Measurements from ENCODE around the gene FAM181A. TPM values are rescaled to one million over a fixed set of nuclear protein-coding genes. Genes with fewer than 3 reads are reported as not detected.

Gene FAM181A
- total RNA-seq, 1 experiment from 2014 or later = not detected

DNA sequence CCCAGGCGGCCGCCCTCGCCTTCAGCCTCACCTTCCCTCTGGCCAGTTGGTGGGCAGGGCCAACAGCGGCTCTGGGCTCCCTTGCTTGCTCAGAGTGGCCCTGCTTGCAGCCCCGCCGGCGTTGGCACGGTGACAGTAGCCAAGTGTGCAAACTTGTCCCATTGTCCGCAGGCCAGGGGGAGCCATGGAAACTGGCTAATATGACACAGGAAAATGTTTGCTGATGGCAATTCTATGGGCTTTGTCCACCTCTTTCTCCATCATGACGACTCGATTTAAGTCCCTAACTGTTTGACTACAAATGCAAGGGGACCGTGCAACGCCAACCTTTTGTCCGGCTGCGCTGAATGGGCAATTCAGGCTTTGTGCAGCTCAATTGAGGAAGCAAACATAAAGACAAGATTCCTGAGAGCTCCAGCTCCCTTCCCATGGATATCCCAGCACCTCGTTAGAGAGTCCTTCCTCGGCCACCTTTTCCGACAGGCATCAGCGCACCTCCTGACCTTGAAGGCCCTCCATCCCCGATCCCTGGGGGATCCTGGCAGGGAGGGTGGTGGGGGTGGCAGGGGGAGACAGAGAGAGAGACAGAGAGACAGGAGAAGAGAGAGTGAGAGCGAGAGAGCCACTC, 785 bp upstream of the FAM181A start:
- H3K27ac ChIP-seq (ENCODE audit: low read length) = no peak overlapping the region
- intact Hi-C loops (cut with micrococcal nuclease; ENCODE audit: unreplicated experiment) = no loop called here

DNA sequence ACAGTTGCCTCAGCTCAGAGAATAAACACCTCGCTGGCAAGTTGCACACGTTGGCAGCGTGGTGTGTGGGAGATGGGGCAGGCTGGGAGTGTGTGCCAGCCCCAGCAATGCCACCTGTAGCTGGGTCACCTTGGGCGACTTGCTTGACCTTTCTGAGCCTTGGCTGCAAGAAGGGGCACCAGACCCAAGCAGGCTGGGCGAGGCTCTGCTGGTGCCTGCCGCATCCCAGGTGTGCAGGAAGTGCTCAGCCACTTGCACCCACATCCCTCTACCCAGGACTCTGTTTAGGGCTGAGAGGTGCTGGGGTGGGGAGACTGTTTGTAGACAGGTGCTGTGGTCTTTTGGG, 629 bp downstream of the FAM181A start:
- Histone ChIP-seq H3K9me3 (ENCODE audit: control insufficient read depth, insufficient read depth, low read depth, low read length) (no peaks in the 10 kb centered on the region), H3K4me3 (ENCODE audit: low read depth in 2 of 2, low read length in 2 of 2) (no peak overlapping the region), H3K27me3 (ENCODE audit: control insufficient read depth, insufficient read depth, low read length) (no peaks in the 10 kb centered on the region), H3K4me1 (ENCODE audit: control insufficient read depth, insufficient read depth, low read length) (no peaks in the 10 kb centered on the region), H3K27ac (ENCODE audit: low read length) (no peak overlapping the region), H3K36me3 (ENCODE audit: control insufficient read depth, insufficient read depth, low read length) (no peaks in the 10 kb centered on the region)
- no TSS peak for BruUV-seq (replicated peaks)
- ChIA-PET CTCF (no interaction called here), POLR2A (no interaction called here)
- ATAC-seq (no peak), DNase-seq (ENCODE audit: low read depth, low spot score) (no peak)
- TF ChIP-seq, protein P1, sequence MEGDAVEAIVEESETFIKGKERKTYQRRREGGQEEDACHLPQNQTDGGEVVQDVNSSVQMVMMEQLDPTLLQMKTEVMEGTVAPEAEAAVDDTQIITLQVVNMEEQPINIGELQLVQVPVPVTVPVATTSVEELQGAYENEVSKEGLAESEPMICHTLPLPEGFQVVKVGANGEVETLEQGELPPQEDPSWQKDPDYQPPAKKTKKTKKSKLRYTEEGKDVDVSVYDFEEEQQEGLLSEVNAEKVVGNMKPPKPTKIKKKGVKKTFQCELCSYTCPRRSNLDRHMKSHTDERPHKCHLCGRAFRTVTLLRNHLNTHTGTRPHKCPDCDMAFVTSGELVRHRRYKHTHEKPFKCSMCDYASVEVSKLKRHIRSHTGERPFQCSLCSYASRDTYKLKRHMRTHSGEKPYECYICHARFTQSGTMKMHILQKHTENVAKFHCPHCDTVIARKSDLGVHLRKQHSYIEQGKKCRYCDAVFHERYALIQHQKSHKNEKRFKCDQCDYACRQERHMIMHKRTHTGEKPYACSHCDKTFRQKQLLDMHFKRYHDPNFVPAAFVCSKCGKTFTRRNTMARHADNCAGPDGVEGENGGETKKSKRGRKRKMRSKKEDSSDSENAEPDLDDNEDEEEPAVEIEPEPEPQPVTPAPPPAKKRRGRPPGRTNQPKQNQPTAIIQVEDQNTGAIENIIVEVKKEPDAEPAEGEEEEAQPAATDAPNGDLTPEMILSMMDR (IDR thresholded peaks at IDR 0.05) = no peak
- no peak for TF ChIP-seq POLR2AphosphoS5 (IDR thresholded peaks at IDR 0.05; ENCODE audit: low read depth, low read length)
- TF ChIP-seq, protein P2, sequence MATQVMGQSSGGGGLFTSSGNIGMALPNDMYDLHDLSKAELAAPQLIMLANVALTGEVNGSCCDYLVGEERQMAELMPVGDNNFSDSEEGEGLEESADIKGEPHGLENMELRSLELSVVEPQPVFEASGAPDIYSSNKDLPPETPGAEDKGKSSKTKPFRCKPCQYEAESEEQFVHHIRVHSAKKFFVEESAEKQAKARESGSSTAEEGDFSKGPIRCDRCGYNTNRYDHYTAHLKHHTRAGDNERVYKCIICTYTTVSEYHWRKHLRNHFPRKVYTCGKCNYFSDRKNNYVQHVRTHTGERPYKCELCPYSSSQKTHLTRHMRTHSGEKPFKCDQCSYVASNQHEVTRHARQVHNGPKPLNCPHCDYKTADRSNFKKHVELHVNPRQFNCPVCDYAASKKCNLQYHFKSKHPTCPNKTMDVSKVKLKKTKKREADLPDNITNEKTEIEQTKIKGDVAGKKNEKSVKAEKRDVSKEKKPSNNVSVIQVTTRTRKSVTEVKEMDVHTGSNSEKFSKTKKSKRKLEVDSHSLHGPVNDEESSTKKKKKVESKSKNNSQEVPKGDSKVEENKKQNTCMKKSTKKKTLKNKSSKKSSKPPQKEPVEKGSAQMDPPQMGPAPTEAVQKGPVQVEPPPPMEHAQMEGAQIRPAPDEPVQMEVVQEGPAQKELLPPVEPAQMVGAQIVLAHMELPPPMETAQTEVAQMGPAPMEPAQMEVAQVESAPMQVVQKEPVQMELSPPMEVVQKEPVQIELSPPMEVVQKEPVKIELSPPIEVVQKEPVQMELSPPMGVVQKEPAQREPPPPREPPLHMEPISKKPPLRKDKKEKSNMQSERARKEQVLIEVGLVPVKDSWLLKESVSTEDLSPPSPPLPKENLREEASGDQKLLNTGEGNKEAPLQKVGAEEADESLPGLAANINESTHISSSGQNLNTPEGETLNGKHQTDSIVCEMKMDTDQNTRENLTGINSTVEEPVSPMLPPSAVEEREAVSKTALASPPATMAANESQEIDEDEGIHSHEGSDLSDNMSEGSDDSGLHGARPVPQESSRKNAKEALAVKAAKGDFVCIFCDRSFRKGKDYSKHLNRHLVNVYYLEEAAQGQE (IDR thresholded peaks at IDR 0.05; ENCODE audit: insufficient read depth in 1 of 2, low read depth in 2 of 2, low read length in 1 of 2) = no peak
- TF ChIP-seq SIN3A (IDR thresholded peaks at IDR 0.05; ENCODE audit: borderline replicate concordance, insufficient read depth, low read depth, low read length) = no peak
- no peak for TF ChIP-seq TCF7L2 (IDR thresholded peaks at IDR 0.05; ENCODE audit: low read depth, low read length)
- in situ Hi-C loops (cut with HindIII; ENCODE audit: low pct_unique_long_range_greater_than_20kb, low sequenced_read_pairs) (no loop called here), intact Hi-C loops (cut with micrococcal nuclease; ENCODE audit: unreplicated experiment) (no loop called here)

More for the DNA sequence above, 785 bp upstream of the FAM181A start:
- no peak for DNase-seq (ENCODE audit: low read depth, low spot score)
- no peak for ATAC-seq
- CTCF ChIA-PET = no interaction called here
- Histone ChIP-seq H3K27me3 (ENCODE audit: control insufficient read depth, insufficient read depth, low read length) (no peaks in the 10 kb centered on the region), H3K36me3 (ENCODE audit: control insufficient read depth, insufficient read depth, low read length) (no peaks in the 10 kb centered on the region), H3K9me3 (ENCODE audit: control insufficient read depth, insufficient read depth, low read depth, low read length) (no peaks in the 10 kb centered on the region), H3K4me1 (ENCODE audit: control insufficient read depth, insufficient read depth, low read length) (no peaks in the 10 kb centered on the region), H3K4me3 (ENCODE audit: low read depth in 2 of 2, low read length in 2 of 2) (no peak overlapping the region)
- TF ChIP-seq, protein P2 (IDR thresholded peaks at IDR 0.05; ENCODE audit: insufficient read depth in 1 of 2, low read depth in 2 of 2, low read length in 1 of 2) = no peak
- no peak for TF ChIP-seq TCF7L2 (IDR thresholded peaks at IDR 0.05; ENCODE audit: low read depth, low read length)
- no peak for TF ChIP-seq POLR2AphosphoS5 (IDR thresholded peaks at IDR 0.05; ENCODE audit: low read depth, low read length)
- TF ChIP-seq, protein P1 (IDR thresholded peaks at IDR 0.05) = no peak
- no peak for TF ChIP-seq SIN3A (IDR thresholded peaks at IDR 0.05; ENCODE audit: borderline replicate concordance, insufficient read depth, low read depth, low read length)
- BruUV-seq (replicated peaks) = no TSS peak
- in situ Hi-C loops (cut with HindIII; ENCODE audit: low pct_unique_long_range_greater_than_20kb, low sequenced_read_pairs) = no loop called here
- POLR2A ChIA-PET = no interaction called here

All from Panc1 (cell line).